ENCODE data around the gene ANKS1A.
"Not testable (repeated sequence)": the region's sequence is repeated elsewhere in the genome, so short reads cannot be mapped to it uniquely, and the experiment has no call there.

Gene ANKS1A

DNA sequence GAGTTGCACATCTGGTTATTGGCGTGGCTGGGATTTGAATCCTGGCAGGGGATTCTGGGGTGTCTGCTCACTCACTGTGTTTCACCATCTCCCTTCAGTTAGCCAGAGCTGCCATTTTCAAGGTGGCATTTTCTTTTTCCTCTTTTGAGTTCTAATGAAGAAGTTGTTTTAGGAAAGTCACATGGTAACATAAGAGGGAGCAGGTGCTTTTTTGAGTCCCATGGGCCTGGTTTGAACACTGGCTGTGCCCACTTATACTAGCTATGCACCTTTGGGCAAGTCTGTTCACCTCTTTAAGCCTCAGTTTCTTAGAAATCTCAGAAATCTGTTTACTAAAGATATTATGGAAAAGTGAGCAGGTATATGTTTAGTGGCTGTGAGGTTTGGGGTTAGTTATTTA lies 39.6 kb downstream of the ANKS1A start:
- H3K4me1 ChIP-seq (ENCODE audit: low read depth, poor library complexity, severe bottlenecking), result no peaks in the 10 kb centered on the region
- no peak overlapping the region for H2AFZ ChIP-seq (ENCODE audit: low read depth)
- no peaks in the 10 kb centered on the region for H4K20me1 ChIP-seq (ENCODE audit: insufficient read depth)
- no peaks in the 10 kb centered on the region for H3K79me2 ChIP-seq (ENCODE audit: insufficient read depth, low read depth)
- H3K27ac ChIP-seq, result no peak overlapping the region
- no peaks in the 10 kb centered on the region for H3K27me3 ChIP-seq (ENCODE audit: insufficient read depth, low read depth)
- H3K4me2 ChIP-seq, result no peak overlapping the region
- TF ChIP-seq, protein P1, sequence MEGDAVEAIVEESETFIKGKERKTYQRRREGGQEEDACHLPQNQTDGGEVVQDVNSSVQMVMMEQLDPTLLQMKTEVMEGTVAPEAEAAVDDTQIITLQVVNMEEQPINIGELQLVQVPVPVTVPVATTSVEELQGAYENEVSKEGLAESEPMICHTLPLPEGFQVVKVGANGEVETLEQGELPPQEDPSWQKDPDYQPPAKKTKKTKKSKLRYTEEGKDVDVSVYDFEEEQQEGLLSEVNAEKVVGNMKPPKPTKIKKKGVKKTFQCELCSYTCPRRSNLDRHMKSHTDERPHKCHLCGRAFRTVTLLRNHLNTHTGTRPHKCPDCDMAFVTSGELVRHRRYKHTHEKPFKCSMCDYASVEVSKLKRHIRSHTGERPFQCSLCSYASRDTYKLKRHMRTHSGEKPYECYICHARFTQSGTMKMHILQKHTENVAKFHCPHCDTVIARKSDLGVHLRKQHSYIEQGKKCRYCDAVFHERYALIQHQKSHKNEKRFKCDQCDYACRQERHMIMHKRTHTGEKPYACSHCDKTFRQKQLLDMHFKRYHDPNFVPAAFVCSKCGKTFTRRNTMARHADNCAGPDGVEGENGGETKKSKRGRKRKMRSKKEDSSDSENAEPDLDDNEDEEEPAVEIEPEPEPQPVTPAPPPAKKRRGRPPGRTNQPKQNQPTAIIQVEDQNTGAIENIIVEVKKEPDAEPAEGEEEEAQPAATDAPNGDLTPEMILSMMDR (conservative IDR thresholded peaks at IDR 0.05; ENCODE audit: low read depth, low read length), result no peak
- H3K9ac ChIP-seq, result no peak overlapping the region
- no peak overlapping the region for H3K4me3 ChIP-seq (IDR thresholded peaks at IDR 0.05; ENCODE audit: insufficient read depth, low read depth, low read length)
- H3K36me3 ChIP-seq (ENCODE audit: insufficient read depth), result no peaks in the 10 kb centered on the region

DNA sequence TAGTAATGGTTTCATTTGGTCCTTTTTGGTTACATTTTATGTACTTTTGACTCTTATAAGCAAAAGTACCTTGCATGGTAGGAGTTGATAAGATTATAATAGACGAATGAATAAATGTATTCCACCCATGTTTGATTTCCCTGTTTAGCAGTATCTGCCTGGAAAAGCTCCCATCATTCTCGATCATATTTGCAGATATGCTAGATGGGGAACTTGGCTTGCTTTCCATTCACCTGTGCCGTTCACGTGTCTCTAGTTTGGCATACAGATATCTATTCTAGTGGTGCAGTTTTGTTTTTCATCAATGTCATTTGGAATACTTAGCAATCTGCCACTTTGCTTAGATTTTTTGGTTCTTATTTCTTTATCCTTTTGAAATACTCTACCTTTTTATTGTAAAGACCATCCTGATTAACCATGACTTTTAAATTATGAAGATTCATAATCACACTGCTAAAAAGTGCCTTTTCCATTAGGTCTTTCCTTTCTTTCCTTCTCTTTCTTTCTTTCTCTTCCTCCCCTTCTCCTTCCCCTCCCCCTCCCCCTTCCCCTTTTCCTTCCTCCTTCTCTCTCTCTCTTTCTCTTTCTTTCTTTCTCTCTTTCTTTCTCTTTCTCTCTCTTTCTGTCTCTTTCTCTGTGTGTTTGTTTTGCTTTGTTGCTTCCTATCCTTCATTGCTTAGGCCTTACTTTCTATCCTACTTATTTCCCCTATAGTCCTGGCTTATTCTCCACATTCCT lies 40.4 kb downstream of the ANKS1A start:
- Histone ChIP-seq H3K79me2 (ENCODE audit: insufficient read depth, low read depth) (no peaks in the 10 kb centered on the region), H3K4me3 (IDR thresholded peaks at IDR 0.05; ENCODE audit: insufficient read depth, low read depth, low read length) (no peak overlapping the region), H3K27ac (no peak overlapping the region), H3K4me1 (ENCODE audit: low read depth, poor library complexity, severe bottlenecking) (no peaks in the 10 kb centered on the region), H3K9ac (no peak overlapping the region), H3K36me3 (ENCODE audit: insufficient read depth) (no peaks in the 10 kb centered on the region), H2AFZ (ENCODE audit: low read depth) (no peak overlapping the region), H4K20me1 (ENCODE audit: insufficient read depth) (no peaks in the 10 kb centered on the region), H3K27me3 (ENCODE audit: insufficient read depth, low read depth) (no peaks in the 10 kb centered on the region), H3K4me2 (no peak overlapping the region)
- TF ChIP-seq, protein P1 (conservative IDR thresholded peaks at IDR 0.05; ENCODE audit: low read depth, low read length), result no peak

DNA sequence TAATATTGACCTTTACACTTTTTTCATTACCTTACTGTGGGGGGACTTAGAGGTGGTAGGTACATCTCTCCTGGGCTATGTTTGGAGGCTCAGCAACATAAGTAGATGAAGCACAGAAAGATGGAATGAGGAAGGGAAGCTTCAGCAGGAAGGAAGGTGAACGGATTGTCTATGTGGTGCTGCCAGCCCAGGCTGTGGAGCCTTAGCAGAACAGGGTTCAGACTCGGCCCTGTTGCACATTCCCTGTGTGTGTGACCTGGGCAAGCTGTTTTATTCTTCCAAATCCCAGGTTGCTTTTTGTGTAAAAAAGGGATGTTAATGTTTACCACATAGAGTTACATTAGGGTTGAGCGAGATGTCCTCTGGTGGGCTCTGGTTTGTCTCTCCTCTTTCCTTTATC lies 41.2 kb downstream of the ANKS1A start:
- Histone ChIP-seq H3K79me2 (ENCODE audit: insufficient read depth, low read depth) (no peaks in the 10 kb centered on the region), H3K27me3 (ENCODE audit: insufficient read depth, low read depth) (no peaks in the 10 kb centered on the region), H3K4me3 (IDR thresholded peaks at IDR 0.05; ENCODE audit: insufficient read depth, low read depth, low read length) (no peak overlapping the region), H4K20me1 (ENCODE audit: insufficient read depth) (no peaks in the 10 kb centered on the region), H2AFZ (ENCODE audit: low read depth) (no peak overlapping the region), H3K27ac (no peak overlapping the region), H3K4me1 (ENCODE audit: low read depth, poor library complexity, severe bottlenecking) (no peaks in the 10 kb centered on the region), H3K36me3 (ENCODE audit: insufficient read depth) (no peaks in the 10 kb centered on the region), H3K9ac (no peak overlapping the region), H3K4me2 (no peak overlapping the region)
- TF ChIP-seq, protein P1 (conservative IDR thresholded peaks at IDR 0.05; ENCODE audit: low read depth, low read length), result no peak

DNA sequence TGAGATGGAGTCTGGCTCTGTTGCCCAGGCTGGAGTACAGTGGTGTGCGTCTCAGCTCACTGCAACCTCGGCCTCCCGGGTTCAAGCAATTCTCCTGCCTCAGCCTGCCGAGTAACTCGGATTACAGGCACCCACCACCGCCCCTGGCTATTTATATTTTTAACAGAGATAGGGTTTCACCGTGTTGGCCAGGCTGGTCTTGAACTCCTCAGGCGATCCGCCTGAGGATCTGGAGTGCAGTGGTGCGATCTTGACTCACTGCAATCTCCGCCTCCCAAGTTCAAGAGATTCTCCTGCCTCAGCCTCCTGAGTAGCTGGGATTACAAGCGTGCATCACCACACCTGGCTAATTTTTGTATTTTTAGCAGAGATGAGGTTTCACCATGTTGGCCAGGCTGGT lies 43.1 kb downstream of the ANKS1A start:
- not testable (repeated sequence) for H3K4me1 ChIP-seq (ENCODE audit: low read depth, poor library complexity, severe bottlenecking); H3K36me3 ChIP-seq (ENCODE audit: insufficient read depth); H2AFZ ChIP-seq (ENCODE audit: low read depth); H3K27ac ChIP-seq; H3K9ac ChIP-seq; H3K4me2 ChIP-seq; H3K27me3 ChIP-seq (ENCODE audit: insufficient read depth, low read depth); H4K20me1 ChIP-seq (ENCODE audit: insufficient read depth); H3K79me2 ChIP-seq (ENCODE audit: insufficient read depth, low read depth); H3K4me3 ChIP-seq (IDR thresholded peaks at IDR 0.05; ENCODE audit: insufficient read depth, low read depth, low read length)

DNA sequence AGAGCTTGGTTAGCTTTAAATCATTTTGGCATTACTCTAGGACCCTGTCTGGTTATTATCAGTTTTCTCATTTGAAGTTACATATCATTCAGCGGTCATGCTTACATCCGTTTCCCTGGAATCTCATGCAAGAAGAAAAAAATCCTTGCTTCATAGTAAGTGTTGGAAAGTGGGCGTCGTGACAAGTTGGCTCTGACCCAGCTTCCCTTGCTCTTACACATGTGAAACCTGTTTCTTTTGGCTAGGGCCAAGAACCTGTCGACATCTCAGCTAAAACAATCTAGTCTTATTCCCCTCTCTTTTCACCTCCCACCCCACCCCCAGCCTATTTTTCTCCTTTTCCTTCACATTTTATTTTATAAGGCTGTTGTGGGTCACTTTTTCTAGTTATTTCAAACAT lies 45.5 kb downstream of the ANKS1A start:
- Histone ChIP-seq H3K27ac (no peak overlapping the region), H4K20me1 (ENCODE audit: insufficient read depth) (no peaks in the 10 kb centered on the region), H3K9ac (no peak overlapping the region), H2AFZ (ENCODE audit: low read depth) (no peak overlapping the region), H3K27me3 (ENCODE audit: insufficient read depth, low read depth) (no peaks in the 10 kb centered on the region), H3K4me2 (no peak overlapping the region), H3K79me2 (ENCODE audit: insufficient read depth, low read depth) (no peaks in the 10 kb centered on the region), H3K36me3 (ENCODE audit: insufficient read depth) (no peaks in the 10 kb centered on the region), H3K4me3 (IDR thresholded peaks at IDR 0.05; ENCODE audit: insufficient read depth, low read depth, low read length) (no peak overlapping the region), H3K4me1 (ENCODE audit: low read depth, poor library complexity, severe bottlenecking) (no peaks in the 10 kb centered on the region)
- TF ChIP-seq, protein P1 (conservative IDR thresholded peaks at IDR 0.05; ENCODE audit: low read depth, low read length), result no peak

Data from KMS-11 (cell line).